Fibroblast of the aortic adventitia (primary cell): ENCODE results near the gene HSD17B14. TPM values are rescaled to one million over a fixed set of nuclear protein-coding genes. Genes with fewer than 3 reads are reported as not detected.
A peak's percentile ranks its signal among the peaks of the same experiment; 100 is the strongest.

Experiments
- DNase-seq: peaks from one replicate; pipeline ENCODE4 v3.0.0-alpha.2; 2010; ENCODE audit warnings: low read depth
- H3K4me3 ChIP-seq: 2 replicates; pipeline ENCODE4 v1.5.1; 2011; ENCODE audit warnings: low read depth, mild to moderate bottlenecking, control low read depth, low read length, moderate library complexity
- total RNA-seq: library from RNA; depleted of rRNA; stranded (reverse); fragments of >200 nt; gene quantifications from 2 replicates; pipeline ENCODE4 v1.2.3, GENCODE V29; 2012; ENCODE audit warnings: low replicate concordance
- TF ChIP-seq, protein P1 (sequence below): IDR thresholded peaks from 2 replicates; pipeline ENCODE4 v1.5.1; 2011; ENCODE audit warnings: mild to moderate bottlenecking, low read length, control low read depth, inconsistent platforms; ENCODE audit not compliant: insufficient read depth

HSD17B14 gene
- total RNA-seq, 1 donor = 3.6 TPM

DNA sequence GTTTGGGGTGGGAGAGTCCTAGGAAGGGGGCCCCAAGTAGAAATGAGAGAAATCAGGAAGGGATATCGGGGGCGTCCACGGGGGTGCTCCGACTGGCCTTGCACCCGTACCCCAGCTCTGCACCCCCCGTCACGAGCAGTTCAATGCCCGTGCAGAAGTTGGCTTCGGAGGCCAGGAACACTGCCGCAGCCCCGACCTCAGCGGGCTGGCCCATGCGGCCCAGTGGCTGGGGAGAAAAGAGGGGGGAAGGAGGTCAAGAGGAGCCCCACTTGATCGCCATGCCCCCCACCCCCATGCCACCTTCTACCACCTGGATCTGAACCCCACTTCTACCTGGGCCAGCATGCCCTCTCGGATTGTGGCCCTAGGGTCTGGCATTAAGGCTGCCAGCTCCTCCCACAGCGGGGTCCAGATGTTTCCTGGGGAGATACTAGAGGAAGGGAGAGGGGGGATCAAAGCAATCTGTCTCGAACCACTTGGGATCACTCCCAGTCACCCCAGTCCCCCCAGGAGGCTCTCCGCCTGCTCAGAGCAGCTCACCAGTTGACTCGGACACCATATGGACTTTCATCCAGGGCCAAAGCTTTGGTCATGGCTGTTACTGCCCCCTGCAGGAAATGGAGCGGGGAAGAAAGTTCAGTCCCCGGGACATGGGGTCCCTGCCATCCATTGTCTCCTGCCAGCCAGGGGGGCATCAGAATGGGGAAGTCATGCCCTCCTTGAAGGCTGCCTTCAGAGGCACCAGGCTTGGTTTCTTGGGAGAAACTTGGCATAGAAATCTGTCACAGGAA lies 23.0 kb downstream of the HSD17B14 start:
- TF ChIP-seq, protein P1, sequence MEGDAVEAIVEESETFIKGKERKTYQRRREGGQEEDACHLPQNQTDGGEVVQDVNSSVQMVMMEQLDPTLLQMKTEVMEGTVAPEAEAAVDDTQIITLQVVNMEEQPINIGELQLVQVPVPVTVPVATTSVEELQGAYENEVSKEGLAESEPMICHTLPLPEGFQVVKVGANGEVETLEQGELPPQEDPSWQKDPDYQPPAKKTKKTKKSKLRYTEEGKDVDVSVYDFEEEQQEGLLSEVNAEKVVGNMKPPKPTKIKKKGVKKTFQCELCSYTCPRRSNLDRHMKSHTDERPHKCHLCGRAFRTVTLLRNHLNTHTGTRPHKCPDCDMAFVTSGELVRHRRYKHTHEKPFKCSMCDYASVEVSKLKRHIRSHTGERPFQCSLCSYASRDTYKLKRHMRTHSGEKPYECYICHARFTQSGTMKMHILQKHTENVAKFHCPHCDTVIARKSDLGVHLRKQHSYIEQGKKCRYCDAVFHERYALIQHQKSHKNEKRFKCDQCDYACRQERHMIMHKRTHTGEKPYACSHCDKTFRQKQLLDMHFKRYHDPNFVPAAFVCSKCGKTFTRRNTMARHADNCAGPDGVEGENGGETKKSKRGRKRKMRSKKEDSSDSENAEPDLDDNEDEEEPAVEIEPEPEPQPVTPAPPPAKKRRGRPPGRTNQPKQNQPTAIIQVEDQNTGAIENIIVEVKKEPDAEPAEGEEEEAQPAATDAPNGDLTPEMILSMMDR = no peak
- no peak for DNase-seq
- H3K4me3 ChIP-seq = no peak overlapping the region

DNA sequence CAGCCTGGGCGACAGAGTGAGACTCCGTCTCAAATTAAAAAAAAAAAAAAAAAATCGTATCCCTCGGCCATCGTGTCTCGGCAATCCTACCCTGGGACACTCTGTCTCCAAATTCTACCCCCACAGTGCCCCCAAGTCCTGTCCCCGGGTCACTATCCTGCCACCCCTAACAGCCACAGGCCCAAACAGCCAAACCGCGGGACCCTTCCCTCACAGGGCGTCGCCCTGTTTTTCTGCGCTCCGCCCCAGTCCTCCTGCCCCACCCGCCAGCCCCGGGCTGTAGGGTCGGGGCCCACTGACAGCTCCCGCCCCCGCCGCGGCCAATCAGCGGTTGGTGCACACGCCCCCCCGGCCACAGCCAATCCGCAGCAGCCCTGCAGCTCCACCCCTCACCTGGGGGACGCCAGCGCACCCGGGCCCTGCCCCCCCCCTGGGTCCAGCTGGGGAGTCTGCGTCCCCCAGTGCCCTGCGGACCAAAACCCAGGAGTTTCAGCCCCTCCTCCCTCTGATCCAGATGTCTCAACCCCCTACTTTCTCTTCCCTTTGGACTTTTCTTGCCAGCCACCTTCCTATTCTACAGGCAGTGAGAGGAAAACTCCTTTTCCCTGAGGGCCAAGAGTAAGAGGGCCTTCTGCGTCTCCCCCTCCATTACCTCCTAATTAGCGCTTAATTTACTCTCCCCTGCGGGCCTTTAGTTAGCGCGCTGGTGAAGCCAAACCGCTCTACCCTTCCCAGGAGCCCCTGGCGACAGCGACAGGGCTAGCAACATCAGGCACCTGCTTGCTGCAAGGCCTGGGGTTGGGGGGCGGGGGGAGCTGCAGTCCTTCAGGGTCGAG lies 24.0 kb downstream of the HSD17B14 start:
- H3K4me3 ChIP-seq = peak overlapping the region; percentile 76
- TF ChIP-seq, protein P1 = no peak
- DNase-seq = peak; percentile 60

DNA sequence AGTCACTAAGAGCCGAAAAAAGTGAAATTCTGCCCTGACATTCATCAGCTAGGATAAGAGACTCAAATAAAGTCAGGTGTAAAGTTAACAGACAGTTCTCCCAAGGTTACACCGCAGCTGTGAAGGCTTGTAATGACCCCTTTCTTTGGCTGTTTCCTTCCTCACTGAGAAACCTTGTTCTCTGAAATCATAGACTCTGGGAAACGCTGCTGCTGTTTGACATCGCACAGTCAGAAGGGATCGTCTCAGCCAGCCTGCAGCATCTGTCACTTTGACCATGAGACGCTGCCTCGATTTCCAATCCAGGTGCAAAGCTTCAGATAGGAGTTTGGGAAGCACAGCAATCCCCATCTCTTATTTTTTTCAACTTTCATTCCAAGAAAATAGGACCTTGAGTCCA lies 26.1 kb downstream of the HSD17B14 start:
- DNase-seq = no peak
- TF ChIP-seq, protein P1 = no peak

DNA sequence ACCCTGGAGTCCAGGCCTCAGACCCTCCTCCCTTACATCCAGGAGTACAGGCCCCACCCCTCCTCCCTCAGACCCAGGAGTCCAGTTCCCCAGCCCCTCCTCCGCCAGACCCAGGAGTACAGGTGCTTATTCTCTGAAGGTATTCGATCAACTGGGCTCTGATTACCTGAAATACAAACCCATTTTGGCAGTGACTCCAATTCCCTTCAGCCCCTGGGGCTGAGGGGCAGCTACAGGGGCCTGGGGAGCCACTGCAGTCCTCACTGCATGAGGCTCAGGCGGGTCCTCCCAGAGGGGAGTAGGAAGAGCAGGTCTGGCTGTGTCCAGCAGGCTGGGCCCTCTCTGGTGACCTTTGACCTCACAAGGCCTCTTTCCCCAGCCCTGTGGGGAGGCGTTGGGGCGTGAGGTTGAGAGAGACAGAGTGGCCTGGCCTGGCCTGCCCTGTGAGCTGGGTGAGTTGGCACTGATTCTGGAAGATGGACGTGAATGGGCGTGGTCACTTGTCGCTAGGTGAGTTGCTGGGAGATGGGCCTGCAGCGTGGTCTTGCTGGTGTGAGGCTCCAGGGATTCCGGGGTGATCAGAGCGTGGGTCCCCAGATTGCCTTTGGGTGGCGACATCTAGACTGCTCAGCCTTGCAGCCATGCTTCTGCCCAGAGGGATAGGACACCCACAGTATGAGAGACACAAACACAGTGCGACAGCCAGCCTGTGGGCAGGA lies 28.5 kb downstream of the HSD17B14 start:
- no peak overlapping the region for H3K4me3 ChIP-seq
- TF ChIP-seq, protein P1 = peak; percentile 0
- DNase-seq = no peak

More for the DNA sequence above, 26.1 kb downstream of the HSD17B14 start:
- H3K4me3 ChIP-seq = peak overlapping the region; percentile 76

DNA sequence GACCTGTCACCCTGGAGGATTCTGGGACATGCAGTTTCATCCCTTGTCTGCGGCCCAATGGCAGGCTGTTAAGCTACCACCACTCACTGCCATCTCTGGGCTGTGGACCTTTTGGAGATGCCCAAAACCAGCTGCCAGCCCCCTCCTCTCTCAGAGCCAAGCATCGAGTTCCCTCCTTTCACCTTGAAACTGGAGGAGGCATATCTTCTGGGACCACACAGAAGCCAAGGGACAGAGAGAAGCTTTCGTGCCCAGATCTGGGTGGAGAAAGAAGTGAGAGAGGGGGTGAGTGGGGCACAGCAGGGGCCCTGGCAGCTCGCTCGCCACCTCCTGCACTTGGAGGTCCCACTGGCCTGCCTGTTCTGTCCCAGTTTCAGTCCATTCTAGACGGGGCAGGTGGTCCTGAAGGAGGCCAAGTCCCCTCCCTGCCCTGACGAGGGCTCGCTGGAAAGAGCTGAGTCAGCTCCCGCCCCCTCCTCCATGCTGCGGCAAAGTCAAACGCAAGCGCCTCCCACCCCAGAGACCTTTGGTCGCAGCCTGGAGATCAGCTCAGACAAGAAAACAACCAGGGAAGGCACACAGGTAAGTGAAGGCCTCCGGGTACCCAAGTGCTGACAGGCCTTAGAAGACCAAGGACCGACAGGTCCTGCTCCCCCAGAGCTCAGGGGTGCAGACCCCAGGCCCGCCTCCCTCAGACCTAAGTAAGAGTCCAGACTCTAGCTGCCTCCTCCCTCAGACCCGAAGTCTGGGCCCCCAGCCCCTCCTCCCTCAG lies 29.3 kb downstream of the HSD17B14 start:
- peak; percentile 49 for DNase-seq
- TF ChIP-seq, protein P1 = no peak
- no peak overlapping the region for H3K4me3 ChIP-seq

DNA sequence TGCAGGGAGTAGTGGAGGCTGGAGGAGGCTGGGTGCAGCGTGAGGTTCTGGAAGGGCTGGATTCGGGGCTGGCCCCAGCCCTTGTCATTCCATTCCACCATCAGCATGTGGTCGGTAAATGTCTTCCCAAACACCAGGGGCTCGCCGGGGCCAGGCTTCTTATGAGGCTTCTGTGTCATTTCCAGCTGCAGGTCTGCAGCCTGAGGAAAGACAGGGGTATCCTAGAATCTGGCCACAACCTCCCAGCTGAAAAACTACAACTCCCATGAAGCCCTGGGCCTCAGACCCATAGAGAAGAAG lies 29.8 kb downstream of the HSD17B14 start:
- TF ChIP-seq, protein P1 = no peak
- H3K4me3 ChIP-seq = no peak overlapping the region
- no peak for DNase-seq
